ENCODE measurements around the gene SGIP1.

- TF ChIP-seq CTCF (IDR thresholded peaks at IDR 0.05; ENCODE audit: low read length) (no peak), EZH2 (optimal IDR thresholded peaks at IDR 0.05; ENCODE audit: low read depth, low read length) (no peak)
Measured at GRCh38 chr1:66751160-66751559, 217.2 kb downstream of the SGIP1 start.
